GM23338 (cell line): ENCODE measurements around the gene ADGRD1. TPM values are rescaled to one million over a fixed set of nuclear protein-coding genes. Genes with fewer than 3 reads are reported as not detected.
"Not testable (repeated sequence)": the region's sequence is repeated elsewhere in the genome, so short reads cannot be mapped to it uniquely, and the experiment has no call there.

Experiments used
- ATAC-seq: fragments of 200-7000 bp; cut with Tn5 transposase; 3 replicates; pipeline ENCODE4 v1.9.1; 2020
- DNase-seq: peaks from one replicate; pipeline ENCODE4 v3.0.0-alpha.2; 2015; ENCODE audit warnings: low spot score
- H2AFZ ChIP-seq: fragments of 200-600 bp; sonication (generic); 2 replicates; pipeline ENCODE4 v1.8.0; 2016; ENCODE audit warnings: antibody characterized with exemption, mild to moderate bottlenecking, moderate library complexity
- H3F3A ChIP-seq: fragments of 200-600 bp; sonication (generic); replicated peaks from 2 replicates; pipeline ENCODE4 v1.8.0; 2017; ENCODE audit warnings: antibody characterized with exemption, mixed run types, low read depth
- H3K27ac ChIP-seq: fragments of 200-600 bp; sonication (generic); 2 replicates; pipeline ENCODE4 v1.6.1; 2016; ENCODE audit warnings: low read depth
- H3K27me3 ChIP-seq: fragments of 200-600 bp; sonication (generic); 2 replicates; pipeline ENCODE4 v1.8.0; 2016; ENCODE audit warnings: mild to moderate bottlenecking, mixed run types, moderate library complexity; ENCODE audit not compliant: insufficient read depth
- H3K36me3 ChIP-seq: fragments of 200-600 bp; sonication (generic); 2 replicates; pipeline ENCODE4 v1.8.0; 2016; ENCODE audit warnings: mild to moderate bottlenecking; ENCODE audit not compliant: insufficient read depth
- H3K4me1 ChIP-seq: fragments of 200-600 bp; sonication (generic); 2 replicates; pipeline ENCODE4 v1.8.0; 2016; ENCODE audit warnings: mild to moderate bottlenecking, moderate library complexity; ENCODE audit not compliant: insufficient read depth
- H3K4me2 ChIP-seq: fragments of 200-600 bp; sonication (generic); 2 replicates; pipeline ENCODE4 v1.7.1; 2017; ENCODE audit warnings: mixed run types
- H3K4me3 ChIP-seq: fragments of 200-600 bp; sonication (generic); 2 replicates; pipeline ENCODE4 v1.6.1; 2016; ENCODE audit warnings: mixed run types
- H3K79me2 ChIP-seq: fragments of 200-600 bp; sonication (generic); replicated peaks from 2 replicates; pipeline ENCODE4 v1.8.0; 2017; ENCODE audit warnings: mild to moderate bottlenecking; ENCODE audit not compliant: insufficient read depth
- H3K9me2 ChIP-seq: fragments of 200-600 bp; sonication (generic); 2 replicates; pipeline ENCODE4 v1.8.0; 2017; ENCODE audit not compliant: insufficient read depth
- H4K20me1 ChIP-seq: fragments of 200-600 bp; sonication (generic); replicated peaks from 2 replicates; pipeline ENCODE4 v1.8.0; 2017; ENCODE audit warnings: mild to moderate bottlenecking; ENCODE audit not compliant: insufficient read depth
- H3K27ac Mint-ChIP-seq: 2 replicates; pipeline ENCODE4 v1.8.0; 2020; ENCODE audit warnings: inconsistent platforms, mild to moderate bottlenecking, moderate library complexity, mixed read lengths
- H3K27me3 Mint-ChIP-seq: 3 replicates; pipeline ENCODE4 v1.8.0; 2022; ENCODE audit warnings: low read depth, mild to moderate bottlenecking, moderate library complexity, mixed read lengths, inconsistent platforms; ENCODE audit not compliant: insufficient read depth, poor library complexity
- H3K36me3 Mint-ChIP-seq: 3 replicates; pipeline ENCODE4 v1.8.0; 2021; ENCODE audit warnings: low read depth, mild to moderate bottlenecking, inconsistent platforms, moderate library complexity, mixed read lengths
- H3K4me1 Mint-ChIP-seq: 3 replicates; pipeline ENCODE4 v1.8.0; 2020; ENCODE audit warnings: mild to moderate bottlenecking, inconsistent platforms, mixed read lengths
- H3K4me3 Mint-ChIP-seq: 3 replicates; pipeline ENCODE4 v1.8.0; 2021; ENCODE audit warnings: moderate library complexity, mild to moderate bottlenecking, inconsistent platforms, mixed read lengths
- H3K9me3 Mint-ChIP-seq: 3 replicates; pipeline ENCODE4 v1.8.0; 2020; ENCODE audit warnings: moderate library complexity, mild to moderate bottlenecking, inconsistent platforms, mixed read lengths
- CREB1 ChIP-seq: fragments of 250-450 bp; sonication (Bioruptor Pico); IDR thresholded peaks from 2 replicates; pipeline ENCODE4 v1.5.0; 2020; ENCODE audit warnings: low read depth, mild to moderate bottlenecking, moderate library complexity
- CTCF ChIP-seq, 2 experiments: fragments of 200-600 bp in 1 of 2; sonication (generic) in 1 of 2; conservative IDR thresholded peaks; 2 replicates each; pipeline versions ENCODE4 v1.5.1 to v1.6.1; 2016 to 2017; ENCODE audit warnings: antibody characterized with exemption in 2 of 2, low read depth in 2 of 2, mild to moderate bottlenecking in 2 of 2, moderate library complexity in 1 of 2
- EZH2 ChIP-seq: fragments of 200-600 bp; sonication (generic); IDR thresholded peaks from one replicate; pipeline ENCODE4 v1.8.0; 2017; ENCODE audit warnings: antibody characterized with exemption, mild to moderate bottlenecking, low read depth; ENCODE audit not compliant: unreplicated experiment
- EZH2phosphoT487 ChIP-seq: fragments of 200-600 bp; sonication (generic); IDR thresholded peaks from one replicate; pipeline ENCODE4 v1.8.1; 2018; ENCODE audit warnings: antibody characterized with exemption; ENCODE audit not compliant: unreplicated experiment
- JUNB ChIP-seq: IDR thresholded peaks from one replicate; pipeline ENCODE4 v1.6.1; 2016; ENCODE audit warnings: antibody characterized with exemption; ENCODE audit not compliant: unreplicated experiment
- NANOG ChIP-seq: IDR thresholded peaks from 2 replicates; pipeline ENCODE4 v1.6.1; 2016; ENCODE audit warnings: antibody characterized with exemption, borderline replicate concordance
- POLR2AphosphoS5 ChIP-seq: IDR thresholded peaks from 2 replicates; pipeline ENCODE4 v1.6.1; 2016; ENCODE audit warnings: antibody characterized with exemption, low read depth
- ZNF114 ChIP-seq: fragments of 250-450 bp; sonication (Bioruptor Pico); IDR thresholded peaks from 2 replicates; pipeline ENCODE4 v1.5.0; 2020; ENCODE audit warnings: mild to moderate bottlenecking, moderate library complexity
- ZNF462 ChIP-seq: fragments of 250-450 bp; sonication (Bioruptor Pico); IDR thresholded peaks from 2 replicates; pipeline ENCODE4 v1.5.0; 2020; ENCODE audit warnings: mild to moderate bottlenecking, moderate library complexity
- polyA plus RNA-seq: library from polyadenylated mRNA; unstranded; fragments of >200 nt; fragmentation: Nextera tagmentation; extraction: Ambion mirVana; gene quantifications from 2 replicates; pipeline ENCODE4 v1.2.1, GENCODE V29; 2016
- total RNA-seq: library from RNA; depleted of rRNA; stranded (reverse); fragments of >200 nt; shearing (Covaris generic); gene quantifications from 2 replicates; pipeline ENCODE4 v1.2.3, GENCODE V29; 2014

Gene ADGRD1
- total and polyA plus RNA-seq, 2 experiments from 2014 or later, result 1.4 TPM; not detected in 1

- no peak for ATAC-seq
- Mint-ChIP-seq H3K9me3 (0 out of 3 replicates have a peak, but pooled peaks cover 3% of the 10 kb centered on the region), H3K4me3 (no peak overlapping the region), H3K36me3 (no peaks in the 10 kb centered on the region), H3K27ac (no peak overlapping the region), H3K27me3 (peaks cover 2% of the 10 kb centered on the region), H3K4me1 (no peaks in the 10 kb centered on the region; the same call in 2 of the 3 replicates)
- no peak for DNase-seq
- H3K27ac ChIP-seq, result no peak overlapping the region
- H3K9me2 ChIP-seq, result no peaks in the 10 kb centered on the region; the same call in 1 of the 2 replicates
- no peaks in the 10 kb centered on the region for H3K4me1 ChIP-seq
- H3K4me2 ChIP-seq, result no peak overlapping the region
- H3F3A ChIP-seq, result no peaks in the 10 kb centered on the region
- no peaks in the 10 kb centered on the region for H3K27me3 ChIP-seq
- no peak for TF ChIP-seq POLR2AphosphoS5
- TF ChIP-seq CTCF (conservative IDR thresholded peaks at IDR 0.05; ENCODE audit: low read depth in 2 of 2), result no peak
- no peak for TF ChIP-seq EZH2phosphoT487
- TF ChIP-seq JUNB, result no peak
- TF ChIP-seq ZNF114, result no peak
- no peak for TF ChIP-seq NANOG
- no peaks in the 10 kb centered on the region for H3K79me2 ChIP-seq
- no peaks in the 10 kb centered on the region for H3K36me3 ChIP-seq
- no peak overlapping the region for H3K4me3 ChIP-seq
- no peaks in the 10 kb centered on the region for H4K20me1 ChIP-seq
- no peak overlapping the region for H2AFZ ChIP-seq
Observed at GRCh38 chr12:131128556-131128955, 174.8 kb downstream of the ADGRD1 start.

GRCh38 chr12:131128966-131129619 lies 175.4 kb downstream of the ADGRD1 start:
- not testable (repeated sequence) for DNase-seq, H4K20me1 ChIP-seq, H3K36me3 ChIP-seq, H3K9me2 ChIP-seq, ATAC-seq, H3K27ac ChIP-seq, H3F3A ChIP-seq, H3K36me3 Mint-ChIP-seq, H3K4me2 ChIP-seq, H3K4me1 Mint-ChIP-seq, H2AFZ ChIP-seq, H3K9me3 Mint-ChIP-seq, H3K27me3 Mint-ChIP-seq, H3K4me1 ChIP-seq, H3K4me3 ChIP-seq, H3K27ac Mint-ChIP-seq, H3K4me3 Mint-ChIP-seq, H3K27me3 ChIP-seq, H3K79me2 ChIP-seq

GRCh38 chr12:131129839-131130238 lies 176.1 kb downstream of the ADGRD1 start:
- Histone ChIP-seq H3K36me3 (no peaks in the 10 kb centered on the region), H3K9me2 (no peaks in the 10 kb centered on the region; the same call in 1 of the 2 replicates), H3K27me3 (no peaks in the 10 kb centered on the region), H3K4me3 (no peak overlapping the region), H3K4me1 (no peaks in the 10 kb centered on the region), H3K79me2 (no peaks in the 10 kb centered on the region), H3K27ac (no peak overlapping the region), H2AFZ (no peak overlapping the region), H3K4me2 (no peak overlapping the region), H4K20me1 (no peaks in the 10 kb centered on the region), H3F3A (no peaks in the 10 kb centered on the region)
- Mint-ChIP-seq H3K36me3 (no peaks in the 10 kb centered on the region), H3K27ac (no peak overlapping the region), H3K4me1 (no peaks in the 10 kb centered on the region; the same call in 2 of the 3 replicates), H3K9me3 (0 out of 3 replicates have a peak, but pooled peaks cover 3% of the 10 kb centered on the region), H3K27me3 (peaks cover 2% of the 10 kb centered on the region), H3K4me3 (no peak overlapping the region)
- DNase-seq (no peak), ATAC-seq (no peak)
- TF ChIP-seq EZH2phosphoT487 (no peak), CREB1 (CRISPR knock-in tag) (no peak), ZNF114 (no peak), ZNF462 (CRISPR knock-in tag) (no peak), EZH2 (no peak)
